Cardiac septum (tissue), 1 donor: ENCODE data around the gene HSPA4. TPM values are rescaled to one million over a fixed set of nuclear protein-coding genes. Genes with fewer than 3 reads are reported as not detected.
"Not testable (repeated sequence)": the region's sequence is repeated elsewhere in the genome, so short reads cannot be mapped to it uniquely, and the experiment has no call there.

Experiments
- DNase-seq: peaks from one replicate; pipeline ENCODE4 v3.0.0-alpha.2; 2020; ENCODE audit warnings: low spot score
- intact Hi-C: fragments of 100-400 bp; cut with DNase I; formaldehyde crosslinking; loops from one replicate; pipeline ENCODE4 v1.14.0; 2022
- long read RNA-seq: library from polyadenylated mRNA; unstranded; transcript quantifications from one replicate; pipeline ENCODE4 v2.0.0, GENCODE V29; 2021
- total RNA-seq: library from RNA; stranded (reverse); fragmentation: NEBNext Ultra II Directional; extraction: Animal tissue kit (Norgen Biotek cat#: 25700); gene quantifications from one replicate; pipeline ENCODE4 v1.2.1, GENCODE V29; 2021
- donor health status: DM: no; HTN: no; CAD: no.

Gene HSPA4
- 142 TPM for total RNA-seq
- long read RNA-seq, full-length matches to known transcripts, result 145 of 177 reads
- long read RNA-seq, partial matches to known transcripts, result 19 of 177 reads
- long read RNA-seq, other reads (novel, unspliced or antisense), result 13 of 177 reads

- DNase-seq, result peak; percentile 99
- intact Hi-C loops, result loop anchor here (1.0 to 5.0 kb wide), 3 partner anchors 25 to 184 kb away; partner anchors contain the start of genes AFF4, GDF9, UQCRQ and ZCCHC10
Measured at GRCh38 chr5:133051542-133052316, at the start of gene HSPA4. Gene HSPA4 (plus strand): TSS chr5:133052013. CDS start chr5:133052251, 238 bp downstream.

DNA sequence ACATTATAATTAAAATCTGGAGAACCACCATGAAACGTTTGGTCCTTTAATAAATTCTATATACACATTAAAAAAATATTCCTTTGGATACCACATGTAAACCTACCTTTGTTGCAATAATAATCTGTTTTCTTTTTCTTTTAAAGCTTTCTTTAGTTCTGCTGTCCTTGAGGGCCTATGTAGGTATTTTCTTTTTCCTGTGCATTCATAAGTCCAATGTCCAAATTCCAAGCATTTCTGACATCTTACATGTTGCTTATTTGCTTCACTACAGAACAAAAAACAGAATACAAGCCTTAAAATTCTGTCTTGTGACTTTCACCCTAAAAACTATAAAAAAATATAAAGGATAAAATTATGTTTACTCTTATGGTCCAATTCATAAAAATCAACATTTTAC is 45.2 kb upstream of the HSPA4 start:
- no peak for DNase-seq
- intact Hi-C loops, result no loop called here

DNA sequence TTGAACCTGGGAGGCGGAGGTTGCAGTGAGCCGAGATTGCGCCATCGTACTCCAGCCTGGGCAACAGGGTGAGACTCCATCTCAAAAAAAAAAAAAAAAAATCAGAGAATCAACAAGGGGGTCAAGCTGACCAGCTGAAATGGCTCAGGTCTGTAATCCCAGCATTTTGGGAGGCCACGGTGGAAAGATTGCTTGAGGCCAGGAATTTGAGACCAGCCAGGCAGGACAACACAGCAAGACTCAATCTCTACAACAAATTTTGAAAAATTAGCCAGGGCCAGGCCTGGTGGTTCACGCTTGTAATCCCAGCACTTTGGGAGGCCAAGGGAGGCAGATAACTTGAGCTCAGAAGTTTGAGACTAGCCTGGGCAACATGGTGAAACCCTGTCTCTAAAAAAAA is 43.4 kb upstream of the HSPA4 start:
- DNase-seq, intact Hi-C loops: not testable (repeated sequence)

GRCh38 chr5:133015466-133015865 is 36.3 kb upstream of the HSPA4 start:
- DNase-seq, result no peak
- intact Hi-C loops, result no loop called here

GRCh38 chr5:133017964-133018363 is 33.8 kb upstream of the HSPA4 start:
- no peak for DNase-seq
- intact Hi-C loops, result no loop called here

GRCh38 chr5:133019471-133019870 is 32.3 kb upstream of the HSPA4 start:
- intact Hi-C loops, DNase-seq: not testable (repeated sequence)

DNA sequence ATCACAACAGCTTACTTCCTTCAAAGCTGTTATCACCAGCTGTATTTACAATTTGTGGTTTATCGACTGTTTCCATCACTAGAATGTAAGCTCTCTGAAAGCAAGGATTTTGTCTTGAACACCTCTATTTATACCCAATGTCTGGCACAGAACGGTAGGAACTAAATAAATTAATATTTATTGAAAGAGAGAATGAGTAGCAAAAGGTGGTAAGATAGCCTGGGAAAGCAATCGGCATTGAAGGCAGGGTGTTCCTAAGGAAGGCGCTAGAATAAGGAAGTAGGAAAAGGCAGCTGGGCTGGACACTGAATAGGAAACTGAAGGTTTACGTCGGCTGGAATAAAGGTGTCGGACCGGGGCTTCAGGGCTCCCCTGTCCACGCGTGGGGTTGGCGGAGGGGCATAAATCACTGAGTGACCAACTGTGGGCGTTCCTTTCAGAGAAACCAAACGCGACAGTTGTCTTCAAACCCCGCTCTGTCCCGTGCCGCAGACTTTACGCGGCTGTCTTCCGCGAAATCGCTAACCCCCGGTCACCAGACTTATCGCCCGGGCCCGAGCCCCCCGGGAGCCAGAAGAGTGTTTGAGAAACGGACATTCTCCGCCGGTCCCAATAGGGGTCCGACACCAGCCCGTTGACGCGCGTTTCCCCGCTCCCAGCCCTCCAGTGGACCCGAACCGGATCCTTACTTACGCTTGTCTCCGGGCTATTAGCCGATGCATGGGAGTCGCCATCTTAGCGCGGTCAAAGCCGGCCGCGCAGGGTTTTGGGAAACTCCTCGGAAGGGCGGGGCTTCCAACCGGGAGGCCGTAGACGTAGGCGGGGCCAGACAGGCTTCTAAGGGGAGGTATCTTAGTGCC is 25.8 kb upstream of the HSPA4 start, which contains the start of gene ZCCHC10:
ZCCHC10 (minus strand) TSS at position 746 of the 860 bp plus-strand sequence; CDS start at position 734, 12 bp downstream.
- intact Hi-C loops, result loop anchor here (1.0 kb wide), 2 partner anchors 25 to 63 kb away; partner anchors contain the start of gene AFF4
- DNase-seq, result peak; percentile 97

DNA sequence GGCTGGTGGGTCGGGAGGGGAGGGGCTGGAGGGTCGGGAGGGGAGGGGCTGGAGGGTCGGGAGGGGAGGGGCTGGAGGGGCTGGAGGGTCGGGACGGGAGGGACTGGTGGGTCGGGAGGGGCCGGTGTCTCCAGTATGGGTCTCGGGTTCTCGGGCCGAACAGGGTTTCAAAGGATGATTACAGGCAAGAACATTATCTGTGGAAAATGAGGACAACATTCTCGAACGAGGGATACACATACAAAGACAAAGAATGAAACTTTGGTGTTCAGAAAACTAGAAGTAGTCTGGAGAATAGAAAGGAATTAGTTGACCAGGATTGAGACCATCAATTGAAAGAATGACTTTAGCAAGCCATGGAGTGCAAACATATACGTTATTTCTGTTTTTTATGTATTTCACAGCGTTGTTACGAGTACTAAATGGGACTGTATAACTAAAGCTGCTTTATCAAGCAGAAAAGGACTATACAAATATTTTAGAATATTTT is 25.1 kb upstream of the HSPA4 start:
- no peak for DNase-seq
- intact Hi-C loops, result loop anchor here (1.0 kb wide), 2 partner anchors 25 to 63 kb away; partner anchors contain the start of gene AFF4

DNA sequence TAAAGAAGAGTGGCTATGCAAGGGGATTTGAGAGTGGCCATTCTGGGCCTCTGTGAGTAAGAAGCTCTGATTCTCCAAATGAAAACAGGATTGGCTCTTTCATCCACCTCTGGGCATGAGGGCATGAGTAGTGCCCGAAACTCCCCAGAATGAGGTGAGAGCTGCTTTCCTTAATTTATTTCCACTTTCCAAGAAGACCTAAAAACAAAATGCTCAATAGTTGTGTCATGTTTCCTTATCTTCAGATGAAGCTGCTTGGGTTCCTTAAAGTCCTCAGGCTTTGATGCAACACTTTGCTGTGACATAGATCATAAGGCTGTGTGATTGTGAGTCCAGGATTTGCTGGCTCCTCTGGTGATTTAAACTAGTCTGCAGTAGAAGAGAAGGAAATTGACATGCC is 22.4 kb upstream of the HSPA4 start:
- intact Hi-C loops, result no loop called here

GRCh38 chr5:133030343-133031005 is 21.3 kb upstream of the HSPA4 start:
- DNase-seq, result no peak
- intact Hi-C loops, result no loop called here

More for the DNA sequence above, 22.4 kb upstream of the HSPA4 start:
- DNase-seq, result no peak

GRCh38 chr5:133032852-133033742 is 18.7 kb upstream of the HSPA4 start:
- intact Hi-C loops, result no loop called here
- peak; percentile 5 for DNase-seq

GRCh38 chr5:133034064-133034463 is 17.7 kb upstream of the HSPA4 start:
- DNase-seq, result peak; percentile 33
- intact Hi-C loops, result no loop called here

DNA sequence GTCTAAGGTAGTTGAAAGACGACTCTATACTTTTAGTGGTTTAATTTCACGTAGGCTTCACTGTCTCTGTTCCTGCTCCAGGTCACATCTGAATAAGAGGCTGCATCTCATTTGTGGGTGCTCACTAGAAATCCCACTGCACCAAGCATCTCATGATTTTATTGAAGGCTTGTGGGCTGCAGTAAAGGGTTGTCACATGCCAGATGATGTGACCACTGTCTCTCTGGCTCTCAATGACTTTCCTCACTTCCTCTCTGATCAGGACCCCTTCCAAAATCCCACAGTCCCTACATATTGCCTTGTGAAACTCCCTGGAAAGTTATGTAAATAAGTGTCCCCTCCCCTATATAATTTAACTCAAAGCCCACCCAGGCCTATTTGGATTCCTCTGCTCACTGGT is 16.6 kb upstream of the HSPA4 start:
- DNase-seq, result no peak
- intact Hi-C loops, result no loop called here

GRCh38 chr5:133036677-133037076 is 15.1 kb upstream of the HSPA4 start:
- intact Hi-C loops, result not testable (repeated sequence)

DNA sequence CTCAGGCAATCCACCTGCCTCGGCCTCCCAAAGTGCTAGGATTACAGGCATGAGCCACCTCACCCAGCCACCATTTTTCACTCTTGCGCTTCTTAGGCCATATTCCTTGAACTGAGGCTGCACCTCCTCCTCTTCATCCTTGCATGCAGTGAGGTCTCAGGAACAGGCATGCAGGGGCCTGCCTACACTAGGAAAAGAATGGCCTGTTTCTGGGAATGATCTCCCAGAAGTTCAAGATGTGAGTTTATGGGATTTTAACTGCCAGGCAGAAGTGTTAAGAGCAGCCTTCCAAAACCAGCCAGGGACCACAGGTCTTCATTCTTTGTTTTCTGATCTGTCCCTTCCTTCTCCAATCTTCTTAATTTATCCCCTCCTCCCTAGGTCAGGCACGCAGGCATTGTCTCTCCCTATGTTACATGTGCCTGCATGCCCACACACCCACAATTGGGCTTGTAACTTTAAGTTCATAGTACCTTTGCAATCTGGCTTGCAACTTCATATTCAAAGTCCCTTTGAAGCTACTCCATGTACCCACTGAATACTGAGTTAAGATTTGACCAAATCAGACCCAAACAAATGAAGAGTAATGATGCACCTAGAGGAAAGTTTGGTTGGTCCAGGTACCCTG is 10.5 kb upstream of the HSPA4 start:
- intact Hi-C loops, result no loop called here
- no peak for DNase-seq

More at GRCh38 chr5:133036677-133037076, 15.1 kb upstream of the HSPA4 start:
- DNase-seq, result peak; percentile 6

- DNase-seq, result no peak
- intact Hi-C loops, result no loop called here
Measured at GRCh38 chr5:133041910-133042309, 9.9 kb upstream of the HSPA4 start.

- intact Hi-C loops, DNase-seq: not testable (repeated sequence)
Measured at GRCh38 chr5:133046560-133046959, 5.3 kb upstream of the HSPA4 start.

- intact Hi-C loops, result no loop called here
- no peak for DNase-seq
Measured at GRCh38 chr5:133047404-133047803, 4.4 kb upstream of the HSPA4 start.
